GM19351 (cell line): ENCODE data around the gene SLC2A11.

ENCODE experiments used
- ATAC-seq: cut with Tn5 transposase; IDR thresholded peaks from one replicate; pipeline ENCODE4 v1.9.1; 2021; ENCODE audit warnings: mild to moderate bottlenecking, moderate library complexity; ENCODE audit not compliant: unreplicated experiment

The SLC2A11 gene, protein sequence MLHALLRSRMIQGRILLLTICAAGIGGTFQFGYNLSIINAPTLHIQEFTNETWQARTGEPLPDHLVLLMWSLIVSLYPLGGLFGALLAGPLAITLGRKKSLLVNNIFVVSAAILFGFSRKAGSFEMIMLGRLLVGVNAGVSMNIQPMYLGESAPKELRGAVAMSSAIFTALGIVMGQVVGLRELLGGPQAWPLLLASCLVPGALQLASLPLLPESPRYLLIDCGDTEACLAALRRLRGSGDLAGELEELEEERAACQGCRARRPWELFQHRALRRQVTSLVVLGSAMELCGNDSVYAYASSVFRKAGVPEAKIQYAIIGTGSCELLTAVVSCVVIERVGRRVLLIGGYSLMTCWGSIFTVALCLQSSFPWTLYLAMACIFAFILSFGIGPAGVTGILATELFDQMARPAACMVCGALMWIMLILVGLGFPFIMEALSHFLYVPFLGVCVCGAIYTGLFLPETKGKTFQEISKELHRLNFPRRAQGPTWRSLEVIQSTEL

DNA sequence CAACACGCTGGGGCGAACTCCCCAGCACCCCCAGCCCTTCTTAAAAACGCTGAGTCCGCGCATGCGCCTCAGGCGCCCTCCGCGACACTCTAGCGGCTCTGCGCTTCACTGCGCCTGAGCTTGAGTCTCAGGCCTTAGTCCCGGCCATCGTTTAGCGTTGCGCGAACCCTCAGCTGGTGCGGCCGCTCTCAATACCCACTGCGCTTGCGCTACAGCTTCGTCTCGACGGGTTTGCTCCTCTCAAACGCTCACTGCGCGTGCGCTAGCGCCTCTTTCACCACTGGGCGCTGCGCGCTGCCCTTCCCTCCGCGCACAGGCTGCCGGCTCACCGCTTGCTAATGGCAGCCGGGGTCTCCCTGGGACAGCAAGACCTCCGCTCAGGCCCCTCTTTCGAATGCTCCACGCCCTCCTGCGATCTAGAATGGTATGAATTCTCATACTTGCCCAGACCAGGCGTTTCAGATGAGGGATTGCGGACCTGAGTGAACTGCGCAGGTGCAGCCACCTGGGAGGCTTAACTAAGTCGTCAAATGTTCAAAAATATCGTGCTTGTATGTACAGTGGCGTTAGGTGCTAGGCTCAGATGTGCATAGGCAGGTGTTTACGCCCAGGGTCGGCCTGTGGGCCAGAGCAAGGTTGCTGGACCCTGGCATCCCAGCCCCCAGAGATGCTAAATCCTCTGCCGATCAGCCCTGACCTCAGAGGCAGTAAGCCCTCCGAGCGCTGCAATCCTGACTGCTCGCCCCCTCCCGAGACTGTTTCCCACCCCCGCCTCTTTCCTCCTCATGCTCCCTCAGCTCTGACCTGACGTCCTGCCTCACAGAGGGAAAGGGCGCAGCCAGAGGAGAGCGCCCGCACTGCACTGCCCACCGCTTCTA is at the start of gene SLC2A11:
TSS of gene SLC2A11 (plus strand) at position 270 of the 878 bp plus-strand sequence. CDS start at position 395, 125 bp downstream.
- peak; percentile 91 for ATAC-seq

DNA sequence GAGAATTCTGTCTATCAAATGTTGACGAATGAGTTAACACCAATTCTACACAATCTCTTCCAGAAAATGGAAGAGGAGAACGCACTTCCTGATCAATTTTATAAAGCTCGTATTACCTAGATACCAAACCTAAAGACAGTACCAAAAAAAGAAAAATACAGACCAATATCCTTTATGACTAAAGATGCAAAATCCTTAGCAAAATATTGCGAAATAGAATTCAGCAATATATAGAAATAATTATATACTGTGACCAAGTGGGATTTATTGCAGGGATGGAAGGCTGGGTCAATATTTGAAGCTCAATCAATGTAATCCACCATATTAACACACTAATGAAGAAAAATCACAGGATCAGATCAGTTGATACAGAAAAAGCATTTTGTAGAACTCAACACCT is 45.3 kb upstream of the SLC2A11 start:
- no peak for ATAC-seq

DNA sequence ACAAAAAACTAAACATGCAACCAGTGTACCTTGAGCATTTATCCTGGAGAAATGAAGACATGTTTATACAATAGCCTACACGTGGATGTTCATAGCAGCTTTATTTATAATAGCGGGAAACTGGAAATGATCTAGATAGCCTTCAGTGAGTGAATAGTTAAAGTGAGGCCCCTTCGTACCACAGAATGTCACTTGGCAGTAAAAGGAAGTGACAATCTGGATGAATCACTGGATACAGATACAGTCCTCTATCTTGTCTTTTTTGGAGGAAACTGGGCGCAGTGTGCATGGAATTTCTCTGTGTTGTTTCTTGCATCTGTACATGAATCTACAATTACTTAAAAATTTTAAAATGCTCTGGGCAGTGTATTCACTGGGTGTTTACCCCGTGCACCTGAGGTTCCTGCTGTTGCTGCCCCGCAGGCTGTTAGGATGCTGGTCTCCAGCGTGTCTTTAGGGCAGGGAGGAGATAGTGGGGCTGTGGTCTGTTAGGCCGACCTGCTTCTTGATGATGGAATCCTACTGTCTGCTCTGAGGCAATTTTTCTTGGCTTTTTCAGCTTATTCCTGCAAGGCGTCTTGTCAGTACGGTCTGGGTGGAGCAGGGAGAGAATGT is 42.0 kb upstream of the SLC2A11 start:
- no peak for ATAC-seq

DNA sequence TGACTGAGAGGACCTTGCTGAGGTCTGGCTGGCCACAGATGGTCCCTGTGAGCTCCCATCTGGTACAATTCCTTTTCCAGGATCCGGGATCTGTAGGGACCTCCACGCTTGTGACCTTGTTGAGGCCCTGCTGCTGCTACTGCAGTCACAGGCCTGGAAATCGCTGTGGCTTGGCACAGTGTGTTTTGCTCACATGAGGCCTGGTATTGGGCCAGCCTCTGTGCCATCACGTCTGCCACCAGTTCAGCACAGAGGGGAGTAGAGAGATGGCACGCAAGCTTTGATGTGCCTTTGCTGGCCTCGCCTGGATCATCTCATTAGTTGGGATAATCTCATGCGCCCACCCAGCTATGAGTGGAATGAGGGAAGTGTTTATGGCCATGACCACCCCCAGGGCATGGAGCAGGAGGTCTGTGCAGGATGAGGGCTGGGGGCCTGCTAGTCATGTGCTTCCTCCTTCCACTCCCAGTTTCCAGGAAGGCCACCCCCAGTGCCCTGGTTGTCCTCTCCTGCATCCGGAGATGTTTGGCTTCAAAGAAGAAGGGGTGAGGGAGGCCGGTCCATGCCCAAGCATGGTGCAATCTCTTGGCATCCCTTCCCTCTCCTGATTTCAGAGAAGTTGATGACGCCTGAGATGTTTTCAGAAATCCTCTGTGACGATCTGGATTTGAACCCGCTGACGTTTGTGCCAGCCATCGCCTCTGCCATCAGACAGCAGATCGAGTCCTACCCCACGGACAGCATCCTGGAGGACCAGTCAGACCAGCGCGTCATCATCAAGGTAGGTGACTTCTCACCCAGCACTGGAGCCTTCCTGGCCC is 41.3 kb upstream of the SLC2A11 start:
- ATAC-seq: no peak

DNA sequence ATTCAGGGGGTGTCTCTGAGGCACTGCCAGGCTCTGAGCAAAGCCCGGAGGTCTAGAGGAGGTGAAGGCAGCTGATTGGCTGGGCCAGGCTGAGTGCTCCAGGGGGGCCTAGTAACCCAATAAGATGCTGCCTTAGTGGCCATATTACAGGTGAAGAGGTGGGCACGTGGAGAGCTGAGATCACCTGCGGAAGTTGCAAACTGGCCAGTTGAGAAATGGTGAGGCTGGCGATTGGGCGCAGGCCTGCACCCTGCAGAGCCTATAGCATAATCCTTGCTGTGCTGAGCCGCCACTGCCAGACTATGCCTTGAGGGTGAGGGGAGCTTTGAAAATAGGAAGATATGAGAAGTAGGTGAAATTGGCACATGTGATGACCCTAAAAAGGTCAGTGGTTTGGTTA is 40.5 kb upstream of the SLC2A11 start:
- ATAC-seq: no peak

DNA sequence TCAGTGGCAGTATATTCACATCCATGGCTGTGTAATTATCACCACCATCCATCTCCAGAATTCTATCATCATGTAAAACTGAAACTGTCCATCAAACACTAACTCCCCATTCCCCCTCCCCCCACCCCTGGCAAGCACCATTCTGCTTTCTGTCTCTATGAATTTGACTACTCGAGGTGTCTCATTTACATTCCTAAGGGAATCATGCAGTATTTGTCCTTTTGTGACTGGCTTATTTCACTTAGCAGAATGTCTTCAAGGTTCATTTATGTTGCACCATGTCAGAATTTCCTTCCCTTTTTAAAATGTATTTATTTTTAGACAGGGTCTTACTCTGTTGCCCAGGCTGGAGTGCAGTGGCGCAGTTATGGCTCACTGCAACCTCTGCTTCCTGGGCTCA is 39.1 kb upstream of the SLC2A11 start:
- ATAC-seq: no peak

DNA sequence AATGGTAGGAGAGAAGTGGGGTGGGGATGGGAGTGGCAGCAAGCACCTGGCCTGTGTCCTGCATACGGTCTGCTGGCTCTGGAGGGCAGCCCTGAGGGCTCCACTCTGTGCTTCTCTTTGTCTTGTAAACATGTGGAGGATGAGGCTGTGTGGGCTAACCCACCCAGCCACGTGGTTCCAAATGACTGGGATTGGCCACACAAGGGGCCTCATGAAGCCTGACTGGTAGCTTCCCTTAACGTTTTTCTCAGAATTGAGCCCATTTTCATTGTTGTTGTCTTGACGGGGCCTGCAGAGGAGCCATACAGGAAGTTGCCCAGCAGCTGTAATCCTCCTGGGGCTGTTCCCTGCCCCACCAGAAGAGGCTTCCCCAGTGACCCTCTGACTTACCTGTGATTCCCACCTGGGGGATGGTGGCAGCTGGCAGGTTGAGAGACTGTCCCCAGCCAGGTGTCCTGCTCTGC is 36.9 kb upstream of the SLC2A11 start:
- no peak for ATAC-seq

DNA sequence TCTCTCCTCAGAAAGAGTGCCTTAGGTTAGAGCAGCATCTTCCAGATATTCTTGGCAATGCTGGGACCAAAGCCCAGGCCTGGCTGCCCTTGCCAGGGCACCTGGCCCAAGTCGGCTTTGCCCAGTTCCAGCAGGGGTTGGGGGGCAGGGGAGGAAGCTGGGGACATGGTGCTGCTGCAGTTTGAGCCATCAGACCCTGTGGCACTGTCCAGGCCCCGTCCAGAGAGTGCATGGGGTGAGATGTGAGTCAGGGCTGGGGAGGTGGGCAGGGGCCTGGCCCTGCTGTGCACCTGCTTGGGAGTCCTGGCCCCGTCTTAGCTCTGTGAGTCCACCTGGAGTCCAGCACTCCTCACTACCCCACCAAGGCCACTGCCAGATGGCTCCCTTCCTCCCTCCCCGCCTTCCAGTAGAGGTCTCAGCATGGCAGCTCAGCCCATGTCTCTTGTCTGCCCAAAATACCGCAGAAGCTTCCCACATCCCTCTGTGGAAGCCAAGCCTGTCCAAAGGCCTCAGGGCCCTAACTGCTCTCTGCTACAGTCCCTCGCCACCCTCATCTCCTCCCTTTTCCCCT is 35.5 kb upstream of the SLC2A11 start:
- no peak for ATAC-seq

DNA sequence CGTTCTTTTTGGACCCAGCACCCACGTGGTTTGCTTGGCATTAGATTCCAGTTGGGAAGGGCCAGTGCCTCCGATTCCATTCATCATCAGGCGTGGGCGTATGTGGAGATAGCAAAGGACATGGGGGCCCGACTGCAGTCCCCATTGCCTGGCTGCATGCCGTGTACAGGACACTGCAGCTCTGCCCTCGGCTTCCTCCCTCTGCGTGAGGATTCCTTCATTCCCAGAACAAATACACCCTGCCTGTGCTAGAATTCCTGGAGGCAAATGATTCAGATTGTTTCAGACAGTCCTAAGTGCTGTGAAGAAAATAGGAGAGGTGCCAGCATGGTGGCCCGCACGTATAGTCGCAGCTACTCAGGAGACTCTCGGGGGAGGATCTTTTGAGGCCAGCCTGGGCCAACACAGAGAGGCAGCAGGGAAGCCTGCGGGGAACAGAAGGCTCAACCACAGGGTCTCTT is 34.3 kb upstream of the SLC2A11 start:
- no peak for ATAC-seq

DNA sequence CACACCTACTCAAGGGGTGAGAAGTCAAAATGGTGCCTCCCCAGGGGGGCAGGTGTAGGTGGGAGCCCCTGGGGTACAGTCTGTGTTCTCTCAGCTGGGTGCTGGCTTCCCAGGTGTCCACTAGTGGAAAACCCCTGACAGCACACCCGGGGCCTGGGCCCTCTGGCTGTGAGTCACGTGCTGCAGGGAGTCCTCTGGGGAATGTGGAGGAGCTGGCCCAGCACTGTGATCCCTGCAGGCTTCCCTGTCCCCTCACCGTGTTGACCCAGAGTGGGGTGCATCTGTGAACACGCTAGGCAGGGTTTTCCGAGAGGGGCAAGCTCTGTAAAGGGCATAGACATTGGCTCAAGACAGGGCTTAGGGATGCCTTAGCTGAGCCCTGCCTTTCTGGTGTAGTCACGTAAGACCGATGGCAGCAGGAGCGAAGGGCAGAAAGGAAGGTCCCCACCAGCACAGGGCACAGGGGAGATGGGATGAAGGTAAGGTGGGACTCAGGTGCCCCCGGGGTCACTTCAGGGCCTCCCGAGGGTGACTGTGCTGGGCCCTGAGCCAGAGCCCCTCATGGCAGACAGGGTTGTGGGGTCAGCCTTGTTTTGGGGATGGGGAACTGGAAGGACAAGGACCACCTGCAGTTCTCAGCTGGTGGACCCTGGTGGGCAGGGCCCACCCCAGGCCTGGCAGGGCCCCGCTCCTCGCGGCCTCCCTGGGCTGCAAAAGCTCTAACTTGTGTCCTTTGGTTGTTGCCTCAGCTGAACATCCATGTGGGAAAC is 33.0 kb upstream of the SLC2A11 start:
- ATAC-seq: no peak

DNA sequence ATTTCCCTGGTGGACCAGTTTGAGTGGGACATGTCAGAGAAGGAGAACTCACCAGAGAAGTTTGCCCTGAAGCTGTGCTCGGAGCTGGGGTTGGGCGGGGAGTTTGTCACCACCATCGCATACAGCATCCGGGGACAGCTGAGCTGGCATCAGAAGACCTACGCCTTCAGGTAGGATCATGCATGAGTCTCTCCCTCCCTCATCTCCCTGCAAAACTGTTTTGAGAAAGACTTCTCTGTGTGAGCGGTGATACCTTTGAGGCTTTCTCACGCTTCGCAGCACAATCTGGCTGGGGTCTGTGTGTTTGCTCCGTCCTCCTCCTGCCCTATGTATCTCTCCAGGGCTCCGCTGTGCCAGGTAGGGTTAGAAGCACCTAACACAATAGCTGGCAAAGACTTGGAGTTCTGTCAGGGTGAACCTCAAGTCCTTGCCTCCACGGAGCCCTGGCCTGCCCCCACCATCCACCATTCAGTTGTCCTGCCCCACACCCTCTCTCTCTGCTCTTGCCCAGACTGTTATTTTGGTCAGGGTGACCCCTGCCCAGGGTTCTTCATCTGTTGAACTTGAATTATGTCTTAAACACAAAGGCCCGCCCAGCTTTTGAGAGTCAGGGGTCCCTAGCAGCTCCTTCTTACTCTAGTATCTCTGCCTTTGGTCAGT is 32.3 kb upstream of the SLC2A11 start:
- no peak for ATAC-seq

DNA sequence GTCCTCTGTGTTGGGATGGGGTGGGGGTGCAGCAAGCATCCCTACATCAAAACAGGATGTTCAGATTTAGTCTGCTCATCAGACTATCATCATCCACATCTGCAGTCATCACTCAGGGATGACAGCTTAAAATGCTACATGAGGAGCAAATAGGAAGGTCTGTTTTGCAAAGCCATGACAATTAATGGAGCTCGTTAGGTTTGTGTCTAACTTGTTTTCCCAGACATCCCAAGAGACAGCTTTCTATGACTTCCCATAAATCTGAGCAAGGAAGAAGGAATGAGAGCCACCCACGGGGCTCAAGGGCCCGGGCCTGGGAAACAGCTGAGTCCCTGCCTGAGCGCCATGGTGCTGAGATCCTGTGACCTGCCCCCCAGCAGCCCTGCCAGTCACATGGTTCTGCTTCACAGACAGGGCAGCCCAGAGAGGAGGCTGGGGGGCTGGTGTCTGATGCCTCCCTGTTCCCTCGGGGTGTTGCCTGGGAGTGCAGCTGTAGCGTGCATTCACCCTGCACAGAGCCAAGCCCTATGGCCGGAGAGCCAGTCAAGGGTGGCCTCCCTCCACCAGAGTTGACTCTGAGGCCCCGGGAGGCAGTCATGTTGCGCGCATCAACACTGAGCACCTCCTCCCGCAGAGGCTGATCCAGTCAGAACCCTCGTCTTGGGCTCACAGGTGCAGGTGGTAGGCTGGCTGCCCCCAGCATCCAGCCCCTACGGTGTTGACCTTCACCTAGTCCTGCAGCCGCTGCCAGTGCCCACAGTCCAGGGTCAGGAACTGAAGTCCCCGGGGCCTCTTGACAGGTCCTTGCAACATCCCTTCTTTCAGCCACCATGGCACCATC is 30.9 kb upstream of the SLC2A11 start:
- ATAC-seq: no peak

DNA sequence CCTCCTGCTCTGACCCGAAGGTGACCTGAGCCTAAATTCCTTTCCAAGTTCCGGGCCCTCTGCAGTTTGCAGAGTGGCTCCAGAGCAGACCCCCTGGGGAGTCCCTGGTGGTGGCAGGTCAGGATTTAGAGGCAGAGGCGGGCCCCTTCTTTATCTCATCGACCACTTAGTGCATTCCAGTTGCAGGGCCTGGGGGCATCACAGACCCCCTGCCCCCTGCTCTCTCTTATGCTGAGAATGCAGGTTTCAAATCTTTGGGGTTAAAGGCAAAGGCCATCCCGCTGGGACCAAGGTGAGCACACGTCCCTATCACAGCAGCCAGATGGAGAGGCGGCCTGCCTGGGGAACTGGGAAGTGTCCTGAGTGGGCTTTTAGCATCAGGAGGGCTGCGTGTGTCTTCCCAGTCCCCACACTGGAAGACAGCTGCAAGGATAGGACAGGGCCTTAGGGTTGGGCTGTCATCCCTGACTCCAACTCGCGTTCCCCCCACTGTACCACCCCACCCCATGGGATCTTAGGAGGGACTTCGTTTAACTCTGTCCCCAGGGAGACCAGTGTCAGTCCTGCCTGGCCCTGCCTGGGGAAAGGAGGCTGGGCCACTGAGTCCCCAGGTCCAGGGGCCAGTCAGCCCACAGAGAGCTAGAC is 30.2 kb upstream of the SLC2A11 start:
- no peak for ATAC-seq

DNA sequence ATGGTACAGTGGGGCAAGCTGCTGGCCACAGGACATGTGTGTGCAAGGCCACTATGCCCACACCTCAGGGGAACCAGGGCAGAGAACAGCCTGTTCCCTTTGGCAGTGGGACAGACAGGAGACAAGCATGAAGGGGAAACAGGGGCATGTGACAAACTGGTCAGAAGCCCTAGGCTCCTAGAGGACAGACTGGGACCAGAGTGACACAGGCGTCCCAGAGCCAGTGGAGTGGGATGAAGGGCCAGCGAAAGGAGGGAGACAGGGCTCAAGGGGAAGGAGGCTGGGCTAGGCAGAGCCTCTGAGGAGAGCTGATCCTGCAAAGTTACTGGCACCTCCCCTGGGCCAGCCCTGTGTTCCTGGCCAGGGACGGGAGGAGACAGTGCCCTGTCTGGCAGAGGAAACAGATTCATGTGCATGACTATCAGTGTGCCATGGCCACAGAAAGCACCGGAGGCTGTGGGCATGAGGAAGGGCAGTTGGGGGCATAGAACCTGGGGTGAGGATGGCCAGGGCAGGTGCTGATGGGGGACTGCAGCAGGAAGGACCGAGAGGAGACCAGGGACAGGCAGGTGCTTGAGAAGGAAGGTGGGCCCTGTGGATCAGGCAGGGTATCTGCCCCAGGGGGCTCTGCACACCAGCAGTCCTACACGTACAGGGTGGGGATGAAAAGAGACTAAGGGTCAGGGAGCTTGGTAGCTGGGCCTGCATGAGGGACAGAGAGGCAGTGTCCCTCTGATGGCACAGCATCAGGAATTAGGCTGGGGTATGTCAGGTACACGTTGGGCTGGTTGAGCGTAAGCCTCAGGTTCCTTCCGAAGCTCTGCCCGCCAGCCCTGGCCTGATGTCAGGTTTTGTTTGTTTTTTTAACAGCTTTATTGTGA is 28.6 kb upstream of the SLC2A11 start:
- no peak for ATAC-seq

DNA sequence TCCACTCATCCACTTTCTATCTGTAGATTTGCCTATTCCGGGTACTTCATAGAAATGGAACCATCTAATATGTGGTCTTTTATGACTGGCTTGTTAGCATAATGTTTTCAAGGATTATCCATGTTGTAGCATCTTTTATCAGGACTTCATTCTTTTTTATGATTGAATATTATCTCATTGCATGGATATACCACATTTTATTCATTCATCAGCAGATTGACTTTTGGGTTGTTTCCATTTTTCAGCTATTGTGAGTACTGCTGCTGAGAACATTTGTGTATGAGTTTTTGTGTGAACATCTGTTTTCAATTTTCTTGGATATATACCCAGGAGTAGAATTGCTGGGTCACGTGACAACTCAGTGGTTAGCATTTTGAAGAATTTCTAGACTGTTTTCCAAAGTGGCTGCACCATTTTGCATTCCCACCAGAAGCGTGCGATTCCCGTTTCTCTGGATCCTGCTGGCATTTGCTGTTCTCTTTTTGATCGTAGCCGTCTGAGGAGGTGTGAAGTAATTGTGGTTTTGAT is 27.8 kb upstream of the SLC2A11 start:
- no peak for ATAC-seq

DNA sequence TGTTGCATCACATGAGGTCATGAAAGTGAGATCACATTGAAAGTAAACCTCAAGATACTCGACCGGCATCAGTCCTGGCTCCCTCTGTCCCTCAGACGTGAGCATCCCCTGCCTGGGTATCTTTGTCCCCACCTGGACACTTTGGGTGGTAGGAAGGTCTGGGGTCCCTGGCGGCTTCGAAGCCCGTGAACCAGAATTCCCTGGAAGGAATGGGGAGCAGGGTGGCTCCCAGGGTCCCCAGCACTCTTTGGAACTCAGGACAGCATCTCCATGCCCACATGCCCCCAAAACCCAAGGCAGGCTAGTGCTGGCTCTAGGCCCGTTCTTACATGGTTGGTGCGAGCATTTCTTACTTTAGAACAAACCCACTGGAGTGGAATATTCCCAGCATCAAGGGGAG is 26.4 kb upstream of the SLC2A11 start:
- ATAC-seq: no peak
